ENCODE data around the gene TGM2. TPM values are rescaled to one million over a fixed set of nuclear protein-coding genes. Genes with fewer than 3 reads are reported as not detected.

Gene TGM2
- total RNA-seq, 2 experiments from 2014 or later: 0.06 to 0.27 TPM

- Histone ChIP-seq H3K4me1 (ENCODE audit: insufficient read depth, low read length) (no peaks in the 10 kb centered on the region), H3K36me3 (ENCODE audit: insufficient read depth, low read length) (no peaks in the 10 kb centered on the region), H3K27ac (ENCODE audit: low read depth in 1 of 2, low read length in 2 of 2) (no peak overlapping the region), H3K27me3 (ENCODE audit: control insufficient read depth in 1 of 2, insufficient read depth in 2 of 2, low read length in 2 of 2) (no peaks in the 10 kb centered on the region), H3K9me3 (ENCODE audit: control insufficient read depth in 1 of 2, insufficient read depth in 1 of 2, low read length in 2 of 2) (no peaks in the 10 kb centered on the region), H3K4me3 (ENCODE audit: low read length) (no peak overlapping the region)
- Mint-ChIP-seq H3K4me1 (ENCODE audit: low read depth) (no peaks in the 10 kb centered on the region), H3K36me3 (ENCODE audit: low read depth) (no peaks in the 10 kb centered on the region), H3K27ac (no peak overlapping the region), H3K27me3 (no peaks in the 10 kb centered on the region), H3K9me3 (no peaks in the 10 kb centered on the region), H3K4me3 (no peak overlapping the region)
- ChIA-PET CTCF (no interaction called here), POLR2A (no interaction called here)
- no peak for DNase-seq
- intact Hi-C loops (cut with DNase I, micrococcal nuclease): no loop called here
- ATAC-seq (ENCODE audit: poor library complexity): no peak
- no peak for TF ChIP-seq CTCF (IDR thresholded peaks at IDR 0.05)
Measured at GRCh38 chr20:38123021-38123587, 42.0 kb downstream of the TGM2 start.

DNA sequence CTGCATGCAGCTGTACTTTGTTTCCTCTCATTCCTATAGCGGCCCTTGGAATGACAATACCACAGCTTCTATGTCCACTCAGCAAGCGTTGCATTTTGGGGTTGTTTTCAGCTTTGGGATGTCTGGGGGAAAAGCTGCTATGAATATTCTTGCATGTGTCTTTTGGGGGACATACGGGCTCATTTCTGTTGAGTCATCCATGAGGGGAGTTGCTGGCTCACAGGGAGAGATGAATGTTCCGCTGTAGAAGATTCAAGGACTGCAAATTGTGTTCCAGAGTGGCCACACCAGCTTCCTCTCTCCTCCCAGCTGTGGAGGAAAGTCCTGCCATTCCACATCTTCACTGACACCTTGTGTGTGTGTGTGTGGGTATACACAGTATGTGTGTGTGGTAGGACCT is 43.3 kb downstream of the TGM2 start:
- Histone ChIP-seq H3K4me1 (ENCODE audit: insufficient read depth, low read length) (no peaks in the 10 kb centered on the region), H3K4me3 (ENCODE audit: low read length) (no peak overlapping the region), H3K36me3 (ENCODE audit: insufficient read depth, low read length) (no peaks in the 10 kb centered on the region), H3K27me3 (ENCODE audit: control insufficient read depth in 1 of 2, insufficient read depth in 2 of 2, low read length in 2 of 2) (no peaks in the 10 kb centered on the region), H3K9me3 (ENCODE audit: control insufficient read depth in 1 of 2, insufficient read depth in 1 of 2, low read length in 2 of 2) (no peaks in the 10 kb centered on the region), H3K27ac (ENCODE audit: low read depth in 1 of 2, low read length in 2 of 2) (no peak overlapping the region)
- no peak for TF ChIP-seq CTCF (IDR thresholded peaks at IDR 0.05)
- Mint-ChIP-seq H3K9me3 (no peaks in the 10 kb centered on the region), H3K27ac (no peak overlapping the region), H3K27me3 (no peaks in the 10 kb centered on the region), H3K36me3 (ENCODE audit: low read depth) (no peaks in the 10 kb centered on the region), H3K4me1 (ENCODE audit: low read depth) (no peaks in the 10 kb centered on the region), H3K4me3 (no peak overlapping the region)
- DNase-seq: no peak
- ATAC-seq (ENCODE audit: poor library complexity): no peak
- ChIA-PET CTCF (no interaction called here), POLR2A (no interaction called here)
- intact Hi-C loops (cut with DNase I, micrococcal nuclease): no loop called here

DNA sequence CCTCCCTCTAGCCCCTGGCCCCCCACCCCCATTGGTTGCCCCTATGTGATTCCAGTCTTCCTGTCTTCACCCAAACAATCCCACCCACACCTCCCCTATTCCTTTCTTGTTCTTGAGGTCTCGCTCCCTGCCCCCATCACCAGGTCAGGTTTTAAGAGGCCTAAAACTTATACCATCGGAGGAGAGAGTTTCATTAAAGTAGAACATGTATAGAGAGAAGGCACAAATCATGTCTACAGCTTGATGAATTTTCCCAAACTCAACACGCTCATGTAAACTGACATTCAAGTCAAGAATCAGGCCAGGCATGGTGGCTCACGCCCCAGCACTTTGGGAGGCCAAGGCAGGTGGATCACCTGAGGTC is 44.5 kb downstream of the TGM2 start:
- H3K4me3 Mint-ChIP-seq: no peak overlapping the region
- Histone ChIP-seq H3K36me3 (ENCODE audit: insufficient read depth, low read length) (no peaks in the 10 kb centered on the region), H3K4me1 (ENCODE audit: insufficient read depth, low read length) (no peaks in the 10 kb centered on the region), H3K9me3 (ENCODE audit: control insufficient read depth in 1 of 2, insufficient read depth in 1 of 2, low read length in 2 of 2) (no peaks in the 10 kb centered on the region), H3K27me3 (ENCODE audit: control insufficient read depth in 1 of 2, insufficient read depth in 2 of 2, low read length in 2 of 2) (no peaks in the 10 kb centered on the region), H3K4me3 (ENCODE audit: low read length) (no peak overlapping the region), H3K27ac (ENCODE audit: low read depth in 1 of 2, low read length in 2 of 2) (no peak overlapping the region)
- ChIA-PET POLR2A (no interaction called here), CTCF (no interaction called here)
- no peaks in the 10 kb centered on the region for H3K9me3 Mint-ChIP-seq
- intact Hi-C loops (cut with DNase I, micrococcal nuclease): no loop called here
- no peak overlapping the region for H3K27ac Mint-ChIP-seq
- H3K36me3 Mint-ChIP-seq (ENCODE audit: low read depth): no peaks in the 10 kb centered on the region
- no peak for DNase-seq
- H3K27me3 Mint-ChIP-seq: no peaks in the 10 kb centered on the region
- no peak for TF ChIP-seq CTCF (IDR thresholded peaks at IDR 0.05)
- ATAC-seq (ENCODE audit: poor library complexity): no peak
- no peaks in the 10 kb centered on the region for H3K4me1 Mint-ChIP-seq (ENCODE audit: low read depth)

Data from CD4-positive, alpha-beta T cell (primary cell).